Loucy (cell line): Measurements from ENCODE around the gene CPVL.

Experiments used
- H2AFZ ChIP-seq: fragments of 200-600 bp; sonication (generic); 2 replicates; pipeline ENCODE4 v1.6.0; 2016; ENCODE audit warnings: antibody characterized with exemption, mild to moderate bottlenecking, low read length, moderate library complexity
- H3F3A ChIP-seq: fragments of 200-600 bp; 2 replicates; pipeline ENCODE4 v1.6.0; 2016; ENCODE audit warnings: antibody characterized with exemption, low read depth, mild to moderate bottlenecking
- H3K27me3 ChIP-seq: fragments of 200-600 bp; sonication (generic); 2 replicates; pipeline ENCODE4 v1.6.1; 2014; ENCODE audit warnings: low read length, mild to moderate bottlenecking; ENCODE audit not compliant: insufficient read depth, poor library complexity, severe bottlenecking
- H3K36me3 ChIP-seq: fragments of 200-600 bp; sonication (generic); 2 replicates; pipeline ENCODE4 v1.6.1; 2016; ENCODE audit warnings: low read length; ENCODE audit not compliant: insufficient read depth
- H3K4me1 ChIP-seq: fragments of 200-600 bp; sonication (generic); 2 replicates; pipeline ENCODE4 v1.5.1; 2014; ENCODE audit warnings: low read length, mild to moderate bottlenecking; ENCODE audit not compliant: insufficient read depth, poor library complexity, severe bottlenecking
- H3K4me2 ChIP-seq: fragments of 200-600 bp; sonication (generic); 2 replicates; pipeline ENCODE4 v1.6.0; 2014; ENCODE audit warnings: antibody characterized with exemption, low read length, low read depth, mild to moderate bottlenecking; ENCODE audit not compliant: poor library complexity, severe bottlenecking
- H3K4me3 ChIP-seq: fragments of 200-600 bp; sonication (generic); 2 replicates; pipeline ENCODE4 v1.5.1; 2014; ENCODE audit warnings: low read length, mild to moderate bottlenecking, mixed read lengths; ENCODE audit not compliant: poor library complexity, severe bottlenecking
- H3K79me2 ChIP-seq: fragments of 200-600 bp; sonication (generic); 2 replicates; pipeline ENCODE4 v1.6.1; 2014; ENCODE audit warnings: low read length; ENCODE audit not compliant: insufficient read depth
- H3K9ac ChIP-seq: fragments of 200-600 bp; sonication (generic); 2 replicates; pipeline ENCODE4 v1.6.0; 2014; ENCODE audit warnings: mild to moderate bottlenecking, low read depth, low read length, moderate library complexity; ENCODE audit not compliant: poor library complexity, severe bottlenecking
- H3K9me2 ChIP-seq: fragments of 200-600 bp; sonication (generic); replicated peaks from 2 replicates; pipeline ENCODE4 v1.6.1; 2016; ENCODE audit warnings: low read depth, low read length, mixed read lengths
- H3K9me3 ChIP-seq: fragments of 200-600 bp; sonication (generic); 2 replicates; pipeline ENCODE4 v1.6.1; 2014; ENCODE audit warnings: mild to moderate bottlenecking, antibody characterized with exemption, low read length, low read depth; ENCODE audit not compliant: insufficient read depth
- H4K20me1 ChIP-seq: fragments of 200-600 bp; sonication (generic); 2 replicates; pipeline ENCODE4 v1.6.0; 2014; ENCODE audit warnings: antibody characterized with exemption, low read length, mild to moderate bottlenecking; ENCODE audit not compliant: insufficient read depth, poor library complexity, severe bottlenecking
- CTCF ChIP-seq: fragments of 200-600 bp; sonication (generic); conservative IDR thresholded peaks from 2 replicates; pipeline ENCODE4 v1.5.1; 2014; ENCODE audit warnings: mild to moderate bottlenecking, antibody characterized with exemption, low read length
- EZH2phosphoT487 ChIP-seq: fragments of 200-600 bp; IDR thresholded peaks from 2 replicates; pipeline ENCODE4 v1.6.1; 2018; ENCODE audit warnings: antibody characterized with exemption, mild to moderate bottlenecking, moderate library complexity, borderline replicate concordance

Gene CPVL

GRCh38 chr7:29063872-29064271 is 82.5 kb downstream of the CPVL start:
- TF ChIP-seq EZH2phosphoT487 (no peak), CTCF (no peak)
- no peaks in the 10 kb centered on the region for H3K27me3 ChIP-seq
- no peaks in the 10 kb centered on the region for H3K9me3 ChIP-seq

GRCh38 chr7:29063236-29063635 is 83.1 kb downstream of the CPVL start:
- H3K4me1 ChIP-seq = no peaks in the 10 kb centered on the region
- no peaks in the 10 kb centered on the region for H3K27me3 ChIP-seq
- no peaks in the 10 kb centered on the region for H3F3A ChIP-seq
- no peaks in the 10 kb centered on the region for H3K9me2 ChIP-seq
- H3K9ac ChIP-seq = no peak overlapping the region
- no peak overlapping the region for H3K4me2 ChIP-seq
- no peaks in the 10 kb centered on the region for H3K36me3 ChIP-seq
- no peaks in the 10 kb centered on the region for H3K79me2 ChIP-seq
- TF ChIP-seq EZH2phosphoT487 (no peak), CTCF (no peak)
- no peaks in the 10 kb centered on the region for H3K9me3 ChIP-seq
- H2AFZ ChIP-seq = no peak overlapping the region
- H4K20me1 ChIP-seq = no peaks in the 10 kb centered on the region
- no peak overlapping the region for H3K4me3 ChIP-seq

More at GRCh38 chr7:29063872-29064271, 82.5 kb downstream of the CPVL start:
- no peaks in the 10 kb centered on the region for H3K9me2 ChIP-seq
- no peak overlapping the region for H2AFZ ChIP-seq
- H3K36me3 ChIP-seq = no peaks in the 10 kb centered on the region
- no peaks in the 10 kb centered on the region for H3K4me1 ChIP-seq
- no peaks in the 10 kb centered on the region for H4K20me1 ChIP-seq
- no peak overlapping the region for H3K4me2 ChIP-seq
- no peak overlapping the region for H3K4me3 ChIP-seq
- no peaks in the 10 kb centered on the region for H3K79me2 ChIP-seq
- no peaks in the 10 kb centered on the region for H3F3A ChIP-seq
- H3K9ac ChIP-seq = no peak overlapping the region

GRCh38 chr7:29053105-29053872 is 93.0 kb downstream of the CPVL start:
- TF ChIP-seq CTCF (no peak), EZH2phosphoT487 (no peak)

More at GRCh38 chr7:29053105-29053872, 93.0 kb downstream of the CPVL start:
- Histone ChIP-seq H3K9ac (no peak overlapping the region), H3K79me2 (no peaks in the 10 kb centered on the region), H2AFZ (no peak overlapping the region), H3K27me3 (no peaks in the 10 kb centered on the region), H3K4me1 (no peaks in the 10 kb centered on the region), H3K9me2 (no peaks in the 10 kb centered on the region), H3K4me3 (no peak overlapping the region), H3K36me3 (no peaks in the 10 kb centered on the region), H4K20me1 (no peaks in the 10 kb centered on the region), H3K9me3 (peaks cover 7% of the 10 kb centered on the region), H3F3A (no peaks in the 10 kb centered on the region), H3K4me2 (no peak overlapping the region)
